ENCODE data around the gene ARGLU1. TPM values are rescaled to one million over a fixed set of nuclear protein-coding genes. Genes with fewer than 3 reads are reported as not detected.

ARGLU1 gene
- total RNA-seq, 1 experiment from 2014 or later: 66.5 TPM

- no peaks in the 10 kb centered on the region for H3K27me3 ChIP-seq (replicated peaks; ENCODE audit: insufficient read depth, low read depth, low read length, poor library complexity)
- DNase-seq (ENCODE audit: low spot score): peak; percentile 74
- H3K4me3 ChIP-seq (ENCODE audit: low read depth, low read length, poor library complexity, severe bottlenecking): no peak overlapping the region
- TF ChIP-seq EZH2 (IDR thresholded peaks at IDR 0.05; ENCODE audit: borderline replicate concordance, low read depth, low read length, poor library complexity, severe bottlenecking): no peak
- no peak for TF ChIP-seq CTCF (conservative IDR thresholded peaks at IDR 0.05; ENCODE audit: low read depth, low read length)
- H3K36me3 ChIP-seq (ENCODE audit: insufficient read depth, low read length, poor library complexity, severe bottlenecking): no peaks in the 10 kb centered on the region
- intact Hi-C loops (cut with micrococcal nuclease; ENCODE audit: unreplicated experiment): no loop called here
- POLR2A ChIA-PET (ENCODE audit: low non-redundant PET): interaction anchor here (0.6 kb wide), 2 partner anchors 21 to 88 kb away, joined by 3 to 4 read pairs; no protein-coding TSS in a partner anchor
- H3K27ac ChIP-seq (ENCODE audit: low read depth, low read length, poor library complexity, severe bottlenecking): no peak overlapping the region
- CTCF ChIA-PET: interaction anchor here (0.8 kb wide), 1 partner anchor 20 kb away, joined by 3 read pairs; no protein-coding TSS in a partner anchor
- H3K9me3 ChIP-seq (ENCODE audit: low read depth, low read length, poor library complexity, severe bottlenecking): no peaks in the 10 kb centered on the region
- no TSS peak for BruUV-seq (replicated peaks)
- peaks cover 18% of the 10 kb centered on the region for H3K4me1 ChIP-seq (ENCODE audit: insufficient read depth, low read length, poor library complexity, severe bottlenecking)
Measured at GRCh38 chr13:106599875-106600797, 32.2 kb upstream of the ARGLU1 start.

GRCh38 chr13:106597749-106598395 lies 29.9 kb upstream of the ARGLU1 start:
- no peak for DNase-seq (ENCODE audit: low spot score)
- Histone ChIP-seq H3K27me3 (replicated peaks; ENCODE audit: insufficient read depth, low read depth, low read length, poor library complexity) (no peaks in the 10 kb centered on the region), H3K27ac (ENCODE audit: low read depth, low read length, poor library complexity, severe bottlenecking) (no peak overlapping the region), H3K36me3 (ENCODE audit: insufficient read depth, low read length, poor library complexity, severe bottlenecking) (no peaks in the 10 kb centered on the region), H3K9me3 (ENCODE audit: low read depth, low read length, poor library complexity, severe bottlenecking) (no peaks in the 10 kb centered on the region), H3K4me1 (ENCODE audit: insufficient read depth, low read length, poor library complexity, severe bottlenecking) (peaks cover 27% of the 10 kb centered on the region), H3K4me3 (ENCODE audit: low read depth, low read length, poor library complexity, severe bottlenecking) (no peak overlapping the region)
- intact Hi-C loops (cut with micrococcal nuclease; ENCODE audit: unreplicated experiment): no loop called here
- POLR2A ChIA-PET (ENCODE audit: low non-redundant PET): interaction anchor here (0.7 kb wide), 1 partner anchor 90 kb away, joined by 5 read pairs; no protein-coding TSS in a partner anchor
- TF ChIP-seq EZH2 (IDR thresholded peaks at IDR 0.05; ENCODE audit: borderline replicate concordance, low read depth, low read length, poor library complexity, severe bottlenecking) (no peak), CTCF (conservative IDR thresholded peaks at IDR 0.05; ENCODE audit: low read depth, low read length) (no peak)
- CTCF ChIA-PET: no interaction called here
- BruUV-seq (replicated peaks): no TSS peak

GRCh38 chr13:106597186-106597585 lies 29.2 kb upstream of the ARGLU1 start:
- CTCF ChIA-PET: no interaction called here

More at GRCh38 chr13:106597186-106597585, 29.2 kb upstream of the ARGLU1 start:
- Histone ChIP-seq H3K27me3 (replicated peaks; ENCODE audit: insufficient read depth, low read depth, low read length, poor library complexity) (no peaks in the 10 kb centered on the region), H3K9me3 (ENCODE audit: low read depth, low read length, poor library complexity, severe bottlenecking) (no peaks in the 10 kb centered on the region), H3K4me1 (ENCODE audit: insufficient read depth, low read length, poor library complexity, severe bottlenecking) (peaks cover 27% of the 10 kb centered on the region), H3K36me3 (ENCODE audit: insufficient read depth, low read length, poor library complexity, severe bottlenecking) (no peaks in the 10 kb centered on the region), H3K27ac (ENCODE audit: low read depth, low read length, poor library complexity, severe bottlenecking) (no peak overlapping the region), H3K4me3 (ENCODE audit: low read depth, low read length, poor library complexity, severe bottlenecking) (no peak overlapping the region)
- TF ChIP-seq CTCF (conservative IDR thresholded peaks at IDR 0.05; ENCODE audit: low read depth, low read length) (no peak), EZH2 (IDR thresholded peaks at IDR 0.05; ENCODE audit: borderline replicate concordance, low read depth, low read length, poor library complexity, severe bottlenecking) (no peak)
- DNase-seq (ENCODE audit: low spot score): no peak
- no TSS peak for BruUV-seq (replicated peaks)
- intact Hi-C loops (cut with micrococcal nuclease; ENCODE audit: unreplicated experiment): no loop called here
- POLR2A ChIA-PET (ENCODE audit: low non-redundant PET): no interaction called here
